Trophoblast cell (in vitro differentiated cells and primary cell): ENCODE measurements around the gene TEAD1.

ENCODE experiments used
- DNase-seq, 2 donors: peaks; one replicate each; pipeline ENCODE4 v3.0.0-alpha.2; 2016
- H2AFZ ChIP-seq: 2 replicates; pipeline ENCODE4 v1.6.1; 2013; ENCODE audit warnings: low read length, moderate library complexity, mild to moderate bottlenecking; ENCODE audit not compliant: insufficient read depth, poor library complexity
- H2AK5ac ChIP-seq: 2 replicates; pipeline ENCODE4 v1.6.1; 2013; ENCODE audit warnings: mild to moderate bottlenecking, low read length
- H2BK120ac ChIP-seq: 2 replicates; pipeline ENCODE4 v1.6.1; 2013; ENCODE audit warnings: low read length, mild to moderate bottlenecking, moderate library complexity; ENCODE audit not compliant: insufficient read depth, poor library complexity
- H2BK12ac ChIP-seq: 2 replicates; pipeline ENCODE4 v1.6.1; 2013; ENCODE audit warnings: mild to moderate bottlenecking, low read length, moderate library complexity
- H2BK5ac ChIP-seq: 2 replicates; pipeline ENCODE4 v1.6.1; 2013; ENCODE audit warnings: low read length, low read depth, moderate library complexity, mild to moderate bottlenecking; ENCODE audit not compliant: poor library complexity
- H3K14ac ChIP-seq: 2 replicates; pipeline ENCODE4 v1.6.1; 2013; ENCODE audit warnings: mild to moderate bottlenecking, low read length
- H3K18ac ChIP-seq: 2 replicates; pipeline ENCODE4 v1.6.1; 2013; ENCODE audit warnings: mild to moderate bottlenecking, low read length
- H3K23ac ChIP-seq: 2 replicates; pipeline ENCODE4 v1.6.1; 2013; ENCODE audit warnings: low read length
- H3K27ac ChIP-seq: 2 replicates; pipeline ENCODE4 v1.5.1; 2013; ENCODE audit warnings: low read depth, mild to moderate bottlenecking, inconsistent platforms, low read length, moderate library complexity
- H3K27me3 ChIP-seq: 2 replicates; pipeline ENCODE4 v1.6.1; 2013; ENCODE audit warnings: inconsistent platforms, mild to moderate bottlenecking, low read length, moderate library complexity; ENCODE audit not compliant: insufficient read depth
- H3K36me3 ChIP-seq, 2 experiments: 1 replicate in 1 of 2; 2 replicates in 1 of 2; pipeline ENCODE4 v1.6.1; 2013; ENCODE audit warnings: low read length in 2 of 2, mild to moderate bottlenecking in 2 of 2, moderate library complexity in 1 of 2; ENCODE audit not compliant: insufficient read depth in 2 of 2, control insufficient read depth in 1 of 2
- H3K4ac ChIP-seq: 2 replicates; pipeline ENCODE4 v1.6.1; 2013; ENCODE audit warnings: low read depth, mild to moderate bottlenecking, low read length, moderate library complexity
- H3K4me1 ChIP-seq, 2 experiments: 1 replicate in 1 of 2; 2 replicates in 1 of 2; pipeline ENCODE4 v1.6.1; 2013; ENCODE audit warnings: low read length in 2 of 2, mild to moderate bottlenecking in 2 of 2, moderate library complexity in 1 of 2; ENCODE audit not compliant: insufficient read depth in 2 of 2, control insufficient read depth in 1 of 2
- H3K4me2 ChIP-seq: 2 replicates; pipeline ENCODE4 v1.6.1; 2013; ENCODE audit warnings: inconsistent platforms, mild to moderate bottlenecking, low read length, moderate library complexity
- H3K4me3 ChIP-seq: 2 replicates; pipeline ENCODE4 v1.5.1; 2013; ENCODE audit warnings: mild to moderate bottlenecking, low read depth, low read length, inconsistent platforms
- H3K79me1 ChIP-seq: one replicate; pipeline ENCODE4 v1.6.1; 2013; ENCODE audit warnings: low read length
- H3K79me2 ChIP-seq: 2 replicates; pipeline ENCODE4 v1.6.1; 2013; ENCODE audit warnings: low read length, mild to moderate bottlenecking; ENCODE audit not compliant: control insufficient read depth, insufficient read depth, poor library complexity
- H3K9ac ChIP-seq: 2 replicates; pipeline ENCODE4 v1.6.1; 2013; ENCODE audit warnings: mild to moderate bottlenecking, low read length
- H3K9me3 ChIP-seq: 2 replicates; pipeline ENCODE4 v1.6.1; 2013; ENCODE audit warnings: low read depth, mild to moderate bottlenecking, control low read depth, inconsistent platforms, low read length; ENCODE audit not compliant: insufficient read depth
- H4K12ac ChIP-seq: 2 replicates; pipeline ENCODE4 v1.6.1; 2013; ENCODE audit warnings: low read depth, mild to moderate bottlenecking, low read length, moderate library complexity
- H4K8ac ChIP-seq: 2 replicates; pipeline ENCODE4 v1.6.1; 2013; ENCODE audit warnings: low read depth, mild to moderate bottlenecking, low read length, moderate library complexity
- H4K91ac ChIP-seq: one replicate; pipeline ENCODE4 v1.6.1; 2013; ENCODE audit warnings: low read depth, mild to moderate bottlenecking, low read length, moderate library complexity
- WGBS: extraction: QIAGEN DNeasy Blood & Tissue Kit; methylation state at CpG from one replicate; pipeline ENCODE4 v1.1.7; 2013; ENCODE audit warnings: missing lambda C conversion rate; ENCODE audit not compliant: insufficient read length, insufficient coverage; ENCODE audit errors: extremely low coverage; 5-methylcytosine and 5-hydroxymethylcytosine counted together

TEAD1 gene

GRCh38 chr11:12930850-12931249, 256.6 kb downstream of the TEAD1 start:
- Histone ChIP-seq H3K4ac (no peak overlapping the region), H4K8ac (no peak overlapping the region), H3K14ac (no peak overlapping the region), H2AK5ac (no peak overlapping the region), H3K79me1 (no peaks in the 10 kb centered on the region), H3K4me1 (peaks cover 2 to 8% of the 10 kb centered on the region in 2 experiments), H2BK5ac (no peak overlapping the region), H2AFZ (no peak overlapping the region), H3K27me3 (no peaks in the 10 kb centered on the region), H3K9me3 (no peaks in the 10 kb centered on the region), H3K9ac (no peak overlapping the region), H3K4me3 (no peak overlapping the region), H3K79me2 (no peaks in the 10 kb centered on the region), H4K91ac (no peak overlapping the region), H2BK120ac (no peak overlapping the region), H3K18ac (no peak overlapping the region), H3K27ac (no peak overlapping the region), H3K4me2 (no peak overlapping the region), H3K23ac (no peak overlapping the region), H2BK12ac (no peak overlapping the region), H3K36me3 (peaks cover 9 to 16% of the 10 kb centered on the region in 2 experiments), H4K12ac (no peak overlapping the region)
- DNase-seq = peak in 1 of 2 donors; percentile 44

- H3K4me3 ChIP-seq = no peak overlapping the region
- no peaks in the 10 kb centered on the region for H3K9me3 ChIP-seq
- H3K4me1 ChIP-seq = peaks cover 2 to 6% of the 10 kb centered on the region in 2 experiments
- no peaks in the 10 kb centered on the region for H3K79me1 ChIP-seq
- H3K27me3 ChIP-seq = no peaks in the 10 kb centered on the region
- H4K12ac ChIP-seq = no peak overlapping the region
- no peak overlapping the region for H3K14ac ChIP-seq
- H3K27ac ChIP-seq = no peak overlapping the region
- WGBS = no CpG with 5 or more reads among the region's 5 CpGs
- H3K9ac ChIP-seq = no peak overlapping the region
- H3K4ac ChIP-seq = no peak overlapping the region
- no peak overlapping the region for H3K23ac ChIP-seq
- no peak overlapping the region for H2AK5ac ChIP-seq
- no peak overlapping the region for H4K91ac ChIP-seq
- no peak overlapping the region for H4K8ac ChIP-seq
- H3K18ac ChIP-seq = no peak overlapping the region
- H2BK5ac ChIP-seq = no peak overlapping the region
- no peak overlapping the region for H3K4me2 ChIP-seq
- no peak for DNase-seq
- peaks cover 9 to 16% of the 10 kb centered on the region in 2 experiments for H3K36me3 ChIP-seq
- H2AFZ ChIP-seq = no peak overlapping the region
- H2BK12ac ChIP-seq = no peak overlapping the region
- H3K79me2 ChIP-seq = no peaks in the 10 kb centered on the region
- no peak overlapping the region for H2BK120ac ChIP-seq
These were observed 258.3 kb downstream of the TEAD1 start for GRCh38 chr11:12932485-12932884.

- Histone ChIP-seq H2AFZ (no peak overlapping the region), H4K91ac (no peak overlapping the region), H3K79me2 (no peaks in the 10 kb centered on the region), H3K4me2 (no peak overlapping the region), H3K14ac (no peak overlapping the region), H2BK12ac (no peak overlapping the region), H3K36me3 (peaks cover 18 to 37% of the 10 kb centered on the region in 2 experiments), H4K8ac (no peak overlapping the region), H3K18ac (no peak overlapping the region), H2BK5ac (no peak overlapping the region), H3K79me1 (no peaks in the 10 kb centered on the region), H3K9ac (no peak overlapping the region), H2BK120ac (no peak overlapping the region), H2AK5ac (no peak overlapping the region), H3K9me3 (no peaks in the 10 kb centered on the region), H3K4ac (no peak overlapping the region), H4K12ac (no peak overlapping the region), H3K4me1 (peaks cover 2% of the 10 kb centered on the region in 2 experiments), H3K27me3 (no peaks in the 10 kb centered on the region), H3K4me3 (no peak overlapping the region), H3K27ac (no peak overlapping the region), H3K23ac (no peak overlapping the region)
- DNase-seq = peak; percentile 37 to 88
- WGBS = no CpG with 5 or more reads among the region's 2 CpGs
These were observed 262.0 kb downstream of the TEAD1 start for GRCh38 chr11:12936200-12936599.

- H2AK5ac ChIP-seq = no peak overlapping the region
- no peaks in the 10 kb centered on the region for H3K9me3 ChIP-seq
- DNase-seq = no peak
- peaks cover 22 to 39% of the 10 kb centered on the region in 2 experiments for H3K36me3 ChIP-seq
- no peak overlapping the region for H3K14ac ChIP-seq
- H3K4ac ChIP-seq = no peak overlapping the region
- no peak overlapping the region for H3K4me3 ChIP-seq
- no peak overlapping the region for H3K18ac ChIP-seq
- H4K91ac ChIP-seq = no peak overlapping the region
- H3K23ac ChIP-seq = no peak overlapping the region
- no peak overlapping the region for H3K9ac ChIP-seq
- H3K79me2 ChIP-seq = no peaks in the 10 kb centered on the region
- no peaks in the 10 kb centered on the region for H3K27me3 ChIP-seq
- no peak overlapping the region for H3K27ac ChIP-seq
- WGBS = no CpG with 5 or more reads among the region's 1 CpG
- no peak overlapping the region for H4K12ac ChIP-seq
- no peak overlapping the region for H2BK120ac ChIP-seq
- H3K4me2 ChIP-seq = no peak overlapping the region
- H3K79me1 ChIP-seq = no peaks in the 10 kb centered on the region
- H2AFZ ChIP-seq = no peak overlapping the region
- no peak overlapping the region for H2BK12ac ChIP-seq
- H4K8ac ChIP-seq = no peak overlapping the region
- no peak overlapping the region for H2BK5ac ChIP-seq
- H3K4me1 ChIP-seq = peaks cover 2% of the 10 kb centered on the region in 2 experiments
These were observed 264.5 kb downstream of the TEAD1 start for GRCh38 chr11:12938590-12939247.
